NCI-H146 (cell line): Measurements from ENCODE around the gene NR6A1.
"Not testable (repeated sequence)": the region's sequence is repeated elsewhere in the genome, so short reads cannot be mapped to it uniquely, and the experiment has no call there.

ENCODE experiments used
- DNase-seq: peaks from one replicate; lab custom pipeline; 2025; lab: John Stamatoyannopoulos, UW

Gene NR6A1

GRCh38 chr9:124759327-124759726 is 11.8 kb downstream of the NR6A1 start:
- DNase-seq = no peak

GRCh38 chr9:124758691-124759090 is 12.4 kb downstream of the NR6A1 start:
- DNase-seq = no peak

GRCh38 chr9:124758061-124758460 is 13.1 kb downstream of the NR6A1 start:
- DNase-seq = no peak

GRCh38 chr9:124757616-124758015 is 13.5 kb downstream of the NR6A1 start:
- DNase-seq = no peak

GRCh38 chr9:124756011-124756410 is 15.1 kb downstream of the NR6A1 start:
- DNase-seq = no peak

GRCh38 chr9:124755061-124755460 is 16.1 kb downstream of the NR6A1 start:
- no peak for DNase-seq

- no peak for DNase-seq
Measured at GRCh38 chr9:124754289-124754688, 16.8 kb downstream of the NR6A1 start.

GRCh38 chr9:124752967-124753366 is 18.1 kb downstream of the NR6A1 start:
- DNase-seq = no peak

GRCh38 chr9:124749781-124750180 is 21.3 kb downstream of the NR6A1 start:
- no peak for DNase-seq

GRCh38 chr9:124749284-124749683 is 21.8 kb downstream of the NR6A1 start:
- DNase-seq = no peak

- DNase-seq = no peak
Measured at GRCh38 chr9:124747065-124747464, 24.0 kb downstream of the NR6A1 start.

GRCh38 chr9:124743686-124744348 is 27.3 kb downstream of the NR6A1 start:
- DNase-seq = no peak

- DNase-seq = no peak
Measured at GRCh38 chr9:124742940-124743339, 28.2 kb downstream of the NR6A1 start.

GRCh38 chr9:124741662-124742061 is 29.4 kb downstream of the NR6A1 start:
- no peak for DNase-seq

- no peak for DNase-seq
Measured at GRCh38 chr9:124741149-124741548, 30.0 kb downstream of the NR6A1 start.

GRCh38 chr9:124739360-124739759 is 31.8 kb downstream of the NR6A1 start:
- DNase-seq = no peak

GRCh38 chr9:124738075-124738474 is 33.0 kb downstream of the NR6A1 start:
- not testable (repeated sequence) for DNase-seq

- no peak for DNase-seq
Measured at GRCh38 chr9:124735121-124735520, 36.0 kb downstream of the NR6A1 start.

- DNase-seq = not testable (repeated sequence)
Measured at GRCh38 chr9:124734741-124735083, 36.4 kb downstream of the NR6A1 start.

GRCh38 chr9:124733964-124734740 is 37.0 kb downstream of the NR6A1 start:
- DNase-seq = no peak

GRCh38 chr9:124730772-124731171 is 40.3 kb downstream of the NR6A1 start:
- no peak for DNase-seq

GRCh38 chr9:124726886-124727285 is 44.2 kb downstream of the NR6A1 start:
- DNase-seq = no peak

GRCh38 chr9:124725068-124725452 is 46.1 kb downstream of the NR6A1 start:
- no peak for DNase-seq
